Measurements from ENCODE around the gene XRCC3.

The XRCC3 gene

DNA sequence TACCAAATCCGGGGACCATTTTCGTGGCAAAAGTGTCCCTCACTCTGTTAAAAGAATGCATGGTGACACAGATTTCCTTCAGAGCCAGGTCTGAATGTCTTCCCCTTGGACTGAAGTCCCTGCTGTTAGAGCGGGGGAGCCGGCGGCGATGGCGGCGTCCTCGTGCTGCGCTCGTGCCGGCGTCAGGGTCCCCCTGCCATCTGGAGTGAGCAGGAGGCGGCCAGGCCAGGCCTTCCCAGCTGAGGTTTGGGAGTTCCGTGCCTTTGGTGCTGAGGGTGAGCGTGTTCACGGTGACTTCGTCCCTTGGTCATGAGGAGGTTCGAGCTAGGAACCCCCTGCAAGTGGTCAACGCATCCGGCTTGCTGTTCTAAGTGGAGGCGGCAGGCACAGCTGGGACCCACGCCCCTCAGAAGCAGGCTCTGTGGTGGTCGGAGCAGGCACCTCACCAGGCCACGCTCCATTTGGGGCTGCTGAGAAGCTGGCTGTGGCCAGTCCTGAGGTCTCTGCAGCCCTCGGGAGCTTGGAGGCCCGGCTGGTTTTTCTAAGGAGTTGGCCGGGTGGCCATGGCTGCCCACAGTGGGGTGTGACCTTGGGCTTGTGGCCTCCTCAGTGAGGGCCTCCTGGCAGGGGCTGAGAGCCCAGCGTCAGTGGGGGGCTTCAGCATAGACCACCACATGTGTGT is 9.9 kb upstream of the XRCC3 start:
- no peak for DNase-seq

DNA sequence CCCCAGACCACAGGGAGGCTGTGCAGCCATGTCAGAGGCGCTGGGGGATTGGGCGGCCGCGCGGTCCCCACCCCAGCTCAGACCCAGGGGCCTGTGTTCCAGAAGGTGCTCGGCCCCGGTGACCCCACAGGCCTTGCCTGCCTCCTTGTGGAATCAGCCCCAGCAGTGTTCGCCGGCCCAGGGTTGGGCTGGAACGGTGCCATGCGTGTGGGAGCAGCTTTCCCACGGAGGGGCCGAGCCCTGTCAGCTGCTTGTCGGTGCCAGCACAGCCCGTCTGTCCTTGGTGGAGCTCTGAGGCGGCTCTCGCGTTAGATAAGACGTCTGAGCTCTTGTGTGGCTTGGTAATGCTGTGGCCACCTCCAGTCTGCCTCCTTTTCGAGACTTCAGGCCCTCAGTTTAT is 8.9 kb upstream of the XRCC3 start:
- DNase-seq, result no peak

DNA sequence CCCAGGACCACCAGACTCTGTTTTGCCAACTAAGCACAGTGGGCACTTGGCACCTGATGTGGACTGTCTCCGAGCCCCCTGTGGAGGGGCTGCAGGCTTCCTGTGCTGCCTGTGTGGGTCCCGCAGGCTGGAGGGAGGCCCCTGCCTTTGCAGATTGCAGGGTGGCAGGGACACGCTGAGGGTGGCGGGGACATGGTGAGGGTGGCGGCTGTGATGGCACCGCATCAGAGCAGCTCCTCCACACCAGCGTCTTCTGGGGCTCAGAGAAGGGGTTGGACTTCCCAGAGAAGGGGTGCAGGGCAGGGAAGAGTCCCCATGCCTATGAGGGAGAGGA is 8.5 kb upstream of the XRCC3 start:
- DNase-seq, result no peak

DNA sequence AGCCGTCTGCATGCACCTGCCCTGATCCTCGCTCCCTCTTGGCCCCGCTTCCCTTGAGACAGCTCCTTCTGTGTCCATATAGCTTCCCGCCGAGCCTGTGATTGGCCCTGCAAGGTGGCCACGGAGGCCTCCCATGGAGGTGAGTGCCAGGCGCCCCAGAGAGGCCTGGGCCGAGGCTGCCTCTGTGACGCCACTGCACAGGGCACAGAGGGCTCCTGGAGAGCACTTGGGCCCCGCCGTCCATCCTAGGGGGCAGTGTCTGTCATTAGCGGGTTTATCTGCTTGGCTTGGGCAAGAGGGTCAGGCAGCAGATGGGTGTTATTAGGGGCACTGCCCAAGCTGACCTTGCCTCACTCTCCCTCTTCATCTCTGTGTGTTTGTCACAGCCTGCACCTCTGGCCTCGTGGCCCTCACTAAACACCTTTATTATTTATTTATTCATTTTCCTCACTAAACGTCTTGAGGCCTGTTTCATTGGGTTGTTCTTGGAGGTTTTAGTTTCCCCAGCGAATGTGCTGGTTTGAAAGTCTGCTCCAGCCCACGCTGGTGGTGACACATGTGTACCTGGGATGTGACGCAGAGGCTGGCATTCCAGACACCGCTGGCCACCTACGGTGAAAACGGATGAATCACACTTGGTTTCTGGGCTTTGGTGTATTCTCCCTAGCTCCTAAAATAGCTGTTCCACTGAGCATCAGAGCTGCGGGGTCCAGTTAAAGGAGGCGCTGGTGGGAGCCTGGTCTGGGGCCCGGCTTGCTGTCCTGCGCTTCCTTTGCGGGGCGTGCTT is 6.3 kb upstream of the XRCC3 start:
- DNase-seq, result no peak

DNA sequence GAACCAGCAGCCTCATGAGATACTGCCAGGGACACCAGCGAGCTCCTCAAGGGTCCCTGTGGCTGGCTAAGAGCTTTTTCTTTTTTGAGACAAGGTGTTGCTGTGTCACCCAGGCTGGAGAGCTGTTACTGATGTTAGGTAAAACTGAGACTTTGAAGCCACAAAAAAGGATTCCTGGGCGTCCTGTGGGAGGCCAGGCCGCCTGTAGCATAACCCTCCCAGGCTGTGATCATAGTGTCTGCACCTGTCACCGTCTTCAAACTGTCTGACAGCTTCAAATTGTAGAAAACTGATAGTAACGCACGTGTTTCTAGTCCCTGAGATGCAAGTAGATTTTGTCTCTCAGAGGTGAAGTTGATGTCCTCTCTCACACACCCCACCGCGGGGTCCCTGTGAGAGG is 4.5 kb upstream of the XRCC3 start:
- no peak for DNase-seq

DNA sequence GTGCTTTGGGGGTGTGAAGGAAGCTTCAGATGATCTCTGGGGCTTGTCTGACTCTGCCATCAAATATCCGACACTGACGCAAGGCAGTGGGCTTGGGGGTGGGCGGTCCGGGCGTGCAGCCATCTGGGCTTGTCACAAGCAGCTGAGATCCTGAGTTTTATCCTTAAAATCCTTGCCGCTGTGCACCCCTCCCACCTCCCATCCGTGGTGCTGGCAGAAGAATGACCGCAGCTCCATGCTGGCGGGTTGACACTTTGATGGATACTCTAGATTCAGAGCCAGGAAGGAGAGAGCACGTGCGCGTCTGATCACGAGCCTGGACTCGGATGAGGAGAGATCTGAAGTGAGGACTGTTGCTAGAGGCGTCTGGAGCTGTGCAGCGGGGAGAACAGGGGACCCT is 3.3 kb upstream of the XRCC3 start:
- DNase-seq, result no peak

DNA sequence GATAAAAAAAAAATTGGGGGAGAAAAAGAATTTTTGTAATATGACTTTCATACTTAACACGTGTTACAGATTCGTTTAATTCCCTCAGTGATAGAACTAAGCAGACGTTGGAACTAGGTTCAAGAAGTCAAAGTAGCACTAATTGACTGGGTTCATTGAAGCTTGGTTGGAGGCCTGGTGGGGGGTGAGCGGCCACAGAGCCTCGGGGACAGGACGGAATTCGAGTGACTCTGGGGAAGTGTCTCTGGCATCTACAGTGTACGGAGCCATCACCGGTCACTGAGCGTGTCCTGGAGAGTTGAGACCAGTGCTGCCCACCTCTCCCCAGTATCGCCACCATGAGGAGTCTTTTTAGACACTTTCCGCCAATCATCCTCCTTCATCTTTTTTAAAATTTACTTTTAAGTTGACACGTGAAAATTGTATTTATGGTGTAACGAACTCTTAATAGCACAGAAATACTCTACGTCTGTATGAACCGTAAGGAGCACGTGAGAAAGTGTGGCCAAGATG is 1.7 kb upstream of the XRCC3 start:
- no peak for DNase-seq

DNA sequence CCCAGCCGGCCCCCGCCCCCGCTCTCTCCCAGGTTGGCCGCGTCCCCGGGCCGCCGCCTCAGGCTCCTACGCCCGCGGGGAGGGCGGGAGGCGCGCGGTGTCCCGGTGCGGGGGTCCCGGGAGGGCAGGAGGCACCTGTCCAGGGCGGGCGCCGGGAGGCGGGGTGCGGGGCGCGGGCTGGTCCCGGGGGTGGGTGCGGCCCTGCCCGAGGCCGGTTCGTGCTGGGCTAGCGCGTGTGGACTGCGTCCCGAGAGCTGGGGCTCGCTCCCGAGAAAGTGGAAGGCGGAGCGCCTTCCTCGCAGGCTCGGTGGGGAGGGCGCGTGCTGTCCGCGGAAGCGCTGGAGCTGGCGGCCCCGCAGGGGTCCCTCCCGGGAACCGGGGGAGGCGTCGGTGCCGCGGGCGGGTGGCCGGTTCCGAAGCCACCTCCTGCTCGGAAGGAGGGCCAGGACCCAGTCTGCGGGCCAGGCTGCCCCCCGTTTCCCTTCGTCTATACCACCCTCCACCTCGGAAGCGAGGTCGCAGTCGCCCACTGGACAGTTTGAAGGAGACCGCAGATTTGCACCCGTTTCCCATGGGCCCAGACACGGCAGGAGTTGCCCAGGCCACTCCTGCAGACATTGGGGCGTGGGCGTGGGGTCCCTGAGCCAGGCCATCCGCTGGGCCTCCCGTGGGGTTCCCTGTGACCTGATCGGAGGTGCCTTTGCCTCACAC is 995 bp upstream of the XRCC3 start:
- DNase-seq, result no peak

DNA sequence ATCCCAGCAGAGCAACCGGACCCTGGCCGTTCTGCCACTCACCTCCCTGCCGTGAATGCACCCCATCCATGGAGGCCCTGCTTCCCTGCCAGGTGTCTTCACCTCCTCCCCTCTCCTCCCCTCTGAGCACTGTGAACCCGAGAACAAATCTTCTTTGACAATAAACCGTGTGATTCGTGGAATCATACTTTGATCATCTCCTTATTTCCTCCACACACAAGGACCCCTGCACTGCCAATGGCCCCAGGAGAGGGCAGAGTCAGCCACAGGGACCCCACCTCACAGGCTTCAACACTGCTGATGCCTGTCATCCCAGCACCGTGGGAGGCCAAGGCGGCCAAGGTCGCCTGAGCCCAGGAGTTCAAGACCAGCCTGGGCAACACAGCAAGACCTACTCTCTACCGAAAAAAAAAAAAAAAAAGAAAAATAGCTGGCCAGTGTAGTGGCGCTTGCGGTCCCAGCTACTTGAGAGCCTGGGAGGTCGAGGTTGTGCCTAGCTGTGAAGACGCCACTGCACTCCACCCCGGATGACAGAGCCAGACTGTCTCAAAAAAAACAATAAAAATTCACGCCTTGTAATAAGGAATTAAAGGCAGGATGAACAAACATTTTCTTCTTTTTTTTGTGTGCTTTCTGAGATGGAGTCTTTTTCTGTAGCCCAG is 1.1 kb downstream of the XRCC3 start:
- DNase-seq, result no peak

DNA sequence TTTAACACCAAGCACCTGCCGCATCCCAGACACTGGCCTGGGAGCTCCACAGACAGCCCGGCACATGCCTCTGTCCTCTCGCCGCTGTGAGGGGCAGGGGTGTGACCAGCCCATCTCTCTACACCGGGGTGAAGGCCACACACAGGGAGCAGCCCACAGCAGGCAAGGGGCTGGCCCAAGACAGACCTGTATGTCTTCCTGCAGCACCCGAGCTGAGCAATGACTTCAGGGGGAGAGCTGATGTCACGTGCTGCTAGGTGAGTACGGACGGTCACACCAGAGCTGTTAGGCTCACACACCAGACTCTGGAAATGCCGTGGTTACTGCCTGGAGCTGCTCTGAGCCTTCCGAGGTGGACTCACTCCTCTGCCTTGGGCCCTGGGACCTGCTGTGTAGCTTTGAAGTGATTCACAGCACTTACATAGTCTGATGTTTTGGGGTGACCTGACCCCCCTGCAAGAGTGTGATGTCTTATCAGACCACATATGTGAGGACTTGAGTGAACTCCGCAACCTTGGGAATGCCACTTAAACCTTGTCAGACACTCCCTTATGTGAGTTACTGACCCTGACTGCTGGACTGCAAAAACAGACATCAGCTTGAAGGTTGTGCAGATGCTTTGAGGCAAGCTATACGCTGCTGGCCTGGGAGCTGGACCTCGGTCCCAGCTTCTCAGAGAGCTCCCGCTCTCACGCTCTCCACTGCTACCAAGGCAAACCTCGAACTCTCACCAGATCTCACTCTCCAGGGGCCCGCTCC is 1.8 kb downstream of the XRCC3 start:
- no peak for DNase-seq

DNA sequence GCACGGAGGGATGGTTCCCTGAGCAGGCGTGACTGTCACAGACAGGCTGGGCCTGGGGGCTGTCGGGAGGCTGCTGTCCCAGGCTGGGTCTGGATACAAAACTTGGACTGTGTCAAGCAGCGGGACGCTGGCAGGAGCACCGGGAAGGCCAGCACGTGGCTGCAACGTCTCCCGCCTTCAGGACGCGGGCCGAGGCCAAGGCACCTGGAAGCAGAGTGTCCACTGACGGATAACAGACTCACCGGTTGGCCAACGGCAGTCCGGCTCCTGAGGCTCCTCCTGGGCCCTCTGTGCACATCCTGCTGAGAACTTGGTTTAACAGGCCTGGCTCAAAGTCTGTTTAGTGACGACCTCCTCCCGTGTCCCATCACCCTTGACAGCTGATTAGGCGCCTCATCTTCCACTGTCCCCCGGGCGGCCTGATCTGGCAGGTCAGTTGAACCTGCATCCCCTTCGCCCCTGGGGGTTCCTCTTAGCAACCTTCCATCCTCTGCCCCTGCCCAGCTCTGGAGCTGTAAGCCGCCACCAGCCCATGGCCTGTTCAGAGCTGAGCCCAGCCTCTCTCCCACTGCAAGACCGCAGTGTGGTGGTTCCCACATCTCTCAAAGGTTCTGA is 2.5 kb downstream of the XRCC3 start:
- no peak for DNase-seq

DNA sequence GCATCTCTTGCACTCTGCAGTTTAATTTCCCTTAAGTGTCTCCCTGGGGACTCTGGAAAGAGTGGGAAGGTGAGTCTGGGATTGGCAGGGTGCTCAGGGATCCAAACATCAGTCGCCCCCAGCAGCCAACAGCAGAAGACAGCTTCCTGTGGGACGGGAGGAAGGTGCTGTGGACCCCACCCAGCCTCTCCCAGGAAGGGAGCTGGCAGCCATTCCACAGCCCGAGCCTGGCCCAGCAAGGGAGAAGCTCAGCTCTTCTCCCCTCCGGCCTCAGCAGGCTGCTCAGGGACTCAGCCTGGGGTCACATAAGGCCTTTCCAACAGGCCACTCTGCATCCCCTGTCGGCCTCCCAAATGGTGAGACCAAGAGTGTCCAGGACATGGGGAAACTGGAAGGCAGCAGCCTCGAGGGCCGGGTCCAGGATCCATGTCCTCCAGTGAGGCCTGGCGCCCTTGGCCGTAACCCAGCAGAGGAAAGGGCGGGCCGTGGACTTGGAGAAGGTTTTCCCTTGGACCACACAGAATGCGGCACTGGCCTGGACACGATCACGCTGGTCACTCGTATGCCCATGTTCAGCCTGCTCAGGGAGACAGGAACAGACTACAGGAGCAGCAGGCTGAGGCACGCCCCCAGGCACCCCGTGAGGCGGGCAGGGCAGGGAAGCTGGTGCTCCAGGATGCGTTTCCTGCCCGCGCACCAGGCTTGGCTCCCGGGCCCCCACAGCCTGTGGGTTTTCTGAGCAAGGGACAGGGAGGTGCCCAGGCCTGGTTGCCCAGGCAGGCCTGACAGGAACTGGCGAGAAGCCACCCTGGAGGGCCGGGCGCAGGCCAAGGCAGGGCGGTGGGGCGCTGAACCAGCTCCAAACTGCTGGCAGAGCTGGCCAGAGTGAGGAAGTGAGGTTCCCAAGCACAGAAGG is 3.5 kb downstream of the XRCC3 start:
- DNase-seq, result no peak

DNA sequence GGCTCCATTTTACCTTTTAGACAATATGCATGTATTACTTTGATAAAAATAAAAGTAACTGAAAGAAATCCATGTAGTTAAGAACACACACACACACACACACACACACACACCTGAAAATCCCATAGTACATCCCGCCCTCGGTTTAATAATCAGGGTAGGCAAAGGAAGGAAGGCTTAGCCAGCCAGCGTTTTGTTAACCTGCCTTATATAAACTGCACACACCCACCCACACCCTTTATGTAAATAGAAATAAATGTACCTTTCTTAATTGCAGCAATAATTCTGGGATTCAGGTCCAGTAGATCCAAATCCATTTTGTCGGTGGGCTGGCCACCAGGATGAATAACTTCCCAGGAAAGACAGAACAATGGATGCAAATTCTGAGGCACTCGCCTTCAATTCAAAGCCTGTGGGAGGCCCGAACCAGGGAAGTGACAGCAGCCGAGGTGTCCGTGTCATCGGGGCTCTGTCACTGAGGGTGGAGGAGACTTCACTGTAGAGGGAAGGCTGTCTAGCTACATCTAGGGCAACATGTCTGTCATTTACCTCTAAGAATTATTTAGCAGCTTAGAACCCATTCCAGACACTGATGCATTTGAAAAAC is 4.4 kb downstream of the XRCC3 start:
- no peak for DNase-seq

DNA sequence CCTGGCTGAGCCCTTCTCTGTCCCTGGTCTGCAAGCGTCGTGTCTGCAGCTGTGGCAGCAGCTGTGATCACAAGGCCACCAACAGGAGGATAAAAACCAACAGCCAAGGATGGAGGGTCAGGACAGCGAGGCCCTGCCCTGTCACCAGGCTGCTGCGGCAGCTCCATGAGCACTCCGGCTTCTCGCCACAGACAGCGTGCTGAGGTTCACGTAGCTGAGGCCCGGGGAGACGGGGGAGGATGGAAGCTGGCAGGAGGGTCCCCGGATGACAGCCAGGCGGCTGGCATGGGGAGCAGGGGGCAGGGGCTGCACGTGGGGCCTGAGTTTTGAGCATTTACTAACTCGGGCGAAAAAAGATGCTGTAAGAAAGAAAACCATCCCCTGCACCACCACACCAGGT is 5.4 kb downstream of the XRCC3 start:
- no peak for DNase-seq

DNA sequence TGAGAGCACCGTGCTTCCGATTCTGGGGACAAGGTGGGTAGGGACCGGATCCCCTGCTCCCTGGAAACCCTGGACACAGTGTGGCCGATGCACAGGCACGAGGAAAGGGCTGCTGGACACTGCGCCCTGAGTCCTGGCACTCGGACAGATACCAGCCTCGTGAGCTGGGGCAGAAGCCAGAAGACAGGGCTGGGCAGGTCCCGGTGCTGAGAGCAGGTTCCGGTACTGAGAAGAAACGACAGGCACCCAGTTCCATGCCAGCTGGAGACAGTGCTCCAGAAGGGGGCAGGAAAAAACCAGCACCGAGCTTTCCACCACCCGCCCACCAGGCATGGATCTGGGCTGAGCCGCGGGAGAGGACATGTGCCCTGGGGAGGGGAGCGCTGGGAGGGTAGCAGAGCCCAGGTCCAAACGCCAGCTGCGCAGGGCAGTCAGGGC is 6.5 kb downstream of the XRCC3 start:
- DNase-seq, result no peak

DNA sequence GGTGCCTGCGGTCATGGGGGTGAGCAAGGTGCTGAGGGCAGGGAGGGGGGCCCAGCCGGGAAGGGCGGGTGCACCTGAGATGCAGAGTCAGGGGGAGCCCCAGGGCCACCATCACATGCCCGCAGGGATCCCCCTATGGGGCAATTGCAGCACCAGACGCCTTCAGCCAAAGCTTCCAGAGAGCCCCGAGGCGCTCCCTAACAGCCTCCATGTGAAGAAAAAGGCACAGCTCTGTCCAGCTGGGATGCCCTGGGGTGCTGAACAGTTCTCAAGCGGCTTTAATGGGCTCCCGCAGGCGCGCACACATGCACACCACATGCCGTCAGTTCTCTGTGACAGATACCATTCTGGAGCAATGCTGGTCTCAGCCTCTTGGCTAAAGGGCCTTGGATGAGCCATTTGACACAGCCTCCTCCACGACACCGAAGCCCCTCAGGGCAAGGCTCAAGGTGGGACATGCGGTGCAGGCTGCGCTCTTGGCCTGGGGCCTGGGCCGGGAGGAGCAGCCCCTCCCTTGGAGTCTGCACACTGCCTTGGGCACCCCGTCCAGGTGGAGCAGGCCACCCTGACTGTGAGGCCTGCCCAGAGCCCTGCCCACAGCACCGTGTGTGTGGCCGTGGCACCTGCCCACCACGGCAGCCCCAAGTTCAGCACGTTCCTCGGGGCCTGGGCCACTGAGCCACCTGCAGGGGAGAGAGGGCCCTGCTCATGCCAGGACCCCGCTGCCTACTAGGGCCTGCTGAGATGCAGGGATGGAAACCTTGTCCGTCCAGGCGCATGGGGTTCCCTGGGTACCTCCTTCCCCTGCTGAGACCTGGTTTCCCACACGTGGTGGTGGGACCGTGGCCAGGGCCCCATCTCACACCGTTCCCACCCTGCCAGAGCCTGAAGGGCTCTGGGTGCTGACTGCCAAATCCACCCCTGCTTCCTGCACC is 7.7 kb downstream of the XRCC3 start:
- DNase-seq, result no peak

DNA sequence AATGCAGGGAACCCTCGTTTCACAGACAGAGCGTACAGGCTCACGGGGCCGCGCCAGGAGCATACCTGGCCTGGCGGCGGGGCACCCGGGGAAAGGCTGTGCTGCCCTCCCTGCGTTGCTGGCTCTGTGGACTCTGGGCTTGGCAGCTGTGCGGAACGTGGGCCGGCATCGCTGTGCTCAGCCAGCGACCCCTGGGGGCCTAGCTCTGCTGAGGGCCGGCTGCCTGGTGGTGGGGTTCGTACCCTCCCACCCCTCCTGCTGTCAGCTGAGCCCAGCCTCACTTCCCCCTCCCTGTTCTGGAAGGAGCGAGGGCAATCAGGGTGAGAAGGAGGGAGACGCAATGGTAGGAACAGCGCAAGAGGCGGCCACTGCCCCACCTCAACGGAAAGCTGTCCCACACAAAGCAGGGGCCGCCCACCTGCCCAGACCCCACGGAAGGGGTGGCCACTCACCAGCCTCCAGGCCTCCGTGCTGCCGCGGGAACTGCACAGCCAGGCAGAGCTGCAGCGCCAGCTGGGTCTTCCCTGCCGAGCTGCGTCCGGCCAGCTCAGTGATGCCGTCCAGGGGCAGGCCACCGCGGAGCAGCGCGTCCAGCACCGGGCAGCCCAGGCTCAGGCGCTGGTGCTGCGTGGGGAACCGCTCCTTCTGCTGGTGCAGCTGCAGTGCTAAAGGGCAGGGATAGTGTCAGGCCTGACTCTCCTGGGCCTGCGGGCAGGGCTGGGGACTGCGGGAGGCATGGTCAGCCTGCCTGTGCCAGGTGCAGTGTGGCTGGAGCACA is 8.5 kb downstream of the XRCC3 start:
- DNase-seq, result no peak

DNA sequence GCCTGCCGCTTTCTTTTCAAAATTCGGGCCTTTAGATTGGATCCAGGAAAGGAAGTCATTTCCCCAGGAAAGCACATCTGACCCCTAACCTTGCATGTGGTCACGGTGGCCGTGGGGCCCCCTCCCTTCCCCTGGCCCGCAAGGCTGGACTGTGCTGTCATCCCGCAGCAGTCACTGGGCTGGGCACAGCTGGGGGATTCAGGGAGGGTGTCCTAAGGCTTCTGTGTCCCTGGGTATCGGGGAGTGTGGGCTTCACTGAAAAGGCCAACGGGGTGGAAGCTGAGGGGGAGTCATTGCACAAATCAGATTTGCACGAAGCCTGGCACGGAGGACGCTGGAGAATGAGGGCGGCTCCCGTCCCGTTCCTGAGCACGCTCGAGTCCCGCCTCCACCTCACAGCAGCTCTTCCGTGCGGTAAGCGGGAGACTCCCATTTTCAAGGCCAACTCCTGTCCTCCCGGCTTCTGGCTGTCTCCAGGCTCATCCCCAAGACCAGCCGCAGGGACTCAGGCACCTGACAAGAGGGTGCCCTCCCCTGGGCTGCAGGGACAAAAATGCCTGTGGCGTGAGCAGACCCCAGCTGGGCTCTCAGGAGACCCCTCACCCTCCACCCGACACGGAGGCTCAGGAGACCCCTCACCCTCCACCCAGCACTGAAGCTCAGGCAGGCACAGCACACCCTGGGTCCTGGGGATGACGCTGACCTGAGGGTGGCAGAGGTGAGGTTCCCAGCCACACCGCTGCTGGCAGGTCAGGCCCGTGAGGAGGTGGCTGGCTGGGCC is 9.6 kb downstream of the XRCC3 start:
- DNase-seq, result no peak

Data from NCI-H524 (cell line).